Muscle of leg (tissue), 11 donors: ENCODE measurements around the gene NKAIN2. TPM values are rescaled to one million over a fixed set of nuclear protein-coding genes. Genes with fewer than 3 reads are reported as not detected.

Experiments
- DNase-seq: peaks from one replicate; pipeline ENCODE4 v3.0.0; 2013
- H3K27ac ChIP-seq: one replicate; pipeline ENCODE4 v1.5.1; 2013; ENCODE audit warnings: mild to moderate bottlenecking, low read length, control low read depth
- H3K27me3 ChIP-seq: one replicate; pipeline ENCODE4 v1.6.1; 2013; ENCODE audit warnings: low read length; ENCODE audit not compliant: control insufficient read depth, insufficient read depth
- H3K36me3 ChIP-seq: one replicate; pipeline ENCODE4 v1.6.1; 2013; ENCODE audit warnings: low read length; ENCODE audit not compliant: control insufficient read depth, insufficient read depth
- H3K4me1 ChIP-seq: one replicate; pipeline ENCODE4 v1.6.1; 2013; ENCODE audit warnings: low read length; ENCODE audit not compliant: control insufficient read depth, insufficient read depth
- H3K4me3 ChIP-seq: one replicate; pipeline ENCODE4 v1.5.1; 2013; ENCODE audit warnings: low read length, control low read depth
- H3K9me3 ChIP-seq: replicated peaks from 2 replicates; pipeline ENCODE4 v1.6.1; 2013; ENCODE audit warnings: low read depth, low read length; ENCODE audit not compliant: control insufficient read depth
- WGBS: methylation state at CpG from one replicate; pipeline ENCODE4 v1.1.5; 2013; ENCODE audit warnings: missing lambda C conversion rate; ENCODE audit not compliant: insufficient coverage; 5-methylcytosine and 5-hydroxymethylcytosine counted together
- polyA plus RNA-seq, 8 donors: library from polyadenylated mRNA; unstranded; fragments of 120-200 nt; gene quantifications; one replicate each; pipeline versions ENCODE4 v1.2.1 to v1.2.3, GENCODE V29; 2013; ENCODE audit warnings: inconsistent platforms in 1 of 8, low replicate concordance in 1 of 8; ENCODE audit not compliant: insufficient read length in 8 of 8, insufficient read depth in 1 of 8
- total RNA-seq: library from RNA; stranded (reverse); fragments of 120-200 nt; gene quantifications from one replicate; pipeline ENCODE4 v1.2.4, GENCODE V29; 2013

Gene NKAIN2
- total and polyA plus RNA-seq, 9 donors, result 2.5 to 10.1 (median 7.9) TPM

DNA sequence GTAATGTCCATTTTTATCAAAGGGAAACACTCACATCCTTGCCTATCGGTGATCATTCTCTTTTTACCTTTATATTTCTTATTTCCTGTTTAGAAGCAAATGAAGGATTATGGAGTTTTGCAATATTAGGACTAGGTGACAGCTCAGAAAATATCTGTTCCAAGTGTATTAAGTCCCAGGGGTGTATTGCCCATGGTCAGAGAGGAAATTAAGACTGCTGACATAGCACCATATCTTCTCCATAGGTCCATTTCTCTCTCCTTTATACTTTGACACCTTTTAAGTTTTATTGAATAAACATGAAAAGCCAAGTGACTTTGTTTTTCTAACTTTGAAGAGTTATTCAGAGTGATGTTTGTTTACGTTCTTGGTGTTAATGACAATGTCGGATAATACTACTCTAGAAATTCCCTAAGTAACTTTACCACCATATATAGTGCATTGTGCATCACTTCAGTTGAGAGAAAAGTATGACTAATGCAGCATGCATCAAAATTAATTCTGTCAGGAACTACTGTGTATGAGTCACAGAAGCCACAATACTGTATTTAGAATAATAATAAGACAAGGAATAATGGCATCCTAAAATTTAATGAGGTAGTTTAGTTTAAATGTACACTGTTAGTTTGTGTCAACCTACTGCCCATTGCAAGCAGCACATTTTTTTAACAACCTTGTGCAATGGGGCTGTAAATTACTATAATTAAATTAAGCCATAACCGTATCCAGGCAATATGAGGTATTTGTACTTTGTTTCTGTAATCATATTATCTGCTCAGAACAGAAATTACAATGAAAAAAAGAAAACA, 684.2 kb downstream of the NKAIN2 start:
- WGBS, result no CpG with 5 or more reads among the region's 4 CpGs
- H3K9me3 ChIP-seq, result no peaks in the 10 kb centered on the region
- DNase-seq, result no peak

DNA sequence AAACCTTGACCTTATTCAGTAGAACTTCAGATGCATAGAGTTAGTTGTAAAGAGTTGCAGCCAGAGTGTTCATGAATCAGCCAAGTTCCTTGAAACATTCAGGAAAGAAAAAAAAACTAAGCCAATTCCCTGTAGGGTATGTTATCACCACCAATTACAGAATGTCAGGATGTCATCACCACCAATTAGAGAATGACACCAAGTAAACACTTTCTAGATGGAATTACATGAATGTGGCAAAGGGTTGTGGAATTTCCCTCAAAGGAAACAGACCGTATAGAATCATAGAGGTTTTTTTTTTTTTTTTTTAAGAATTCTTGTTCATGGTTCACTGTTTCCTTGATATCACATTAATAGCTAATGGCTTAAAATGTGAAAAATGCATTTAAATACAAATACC, 686.5 kb downstream of the NKAIN2 start:
- Histone ChIP-seq H3K4me1 (no peaks in the 10 kb centered on the region), H3K27ac (no peak overlapping the region), H3K4me3 (no peak overlapping the region), H3K36me3 (no peaks in the 10 kb centered on the region), H3K9me3 (no peaks in the 10 kb centered on the region), H3K27me3 (no peaks in the 10 kb centered on the region)
- no peak for DNase-seq
- no CpG with 5 or more reads among the region's 1 CpG for WGBS

More for the DNA sequence above, 684.2 kb downstream of the NKAIN2 start:
- no peaks in the 10 kb centered on the region for H3K4me1 ChIP-seq
- H3K36me3 ChIP-seq, result no peaks in the 10 kb centered on the region
- H3K4me3 ChIP-seq, result no peak overlapping the region
- H3K27ac ChIP-seq, result no peak overlapping the region
- no peaks in the 10 kb centered on the region for H3K27me3 ChIP-seq

DNA sequence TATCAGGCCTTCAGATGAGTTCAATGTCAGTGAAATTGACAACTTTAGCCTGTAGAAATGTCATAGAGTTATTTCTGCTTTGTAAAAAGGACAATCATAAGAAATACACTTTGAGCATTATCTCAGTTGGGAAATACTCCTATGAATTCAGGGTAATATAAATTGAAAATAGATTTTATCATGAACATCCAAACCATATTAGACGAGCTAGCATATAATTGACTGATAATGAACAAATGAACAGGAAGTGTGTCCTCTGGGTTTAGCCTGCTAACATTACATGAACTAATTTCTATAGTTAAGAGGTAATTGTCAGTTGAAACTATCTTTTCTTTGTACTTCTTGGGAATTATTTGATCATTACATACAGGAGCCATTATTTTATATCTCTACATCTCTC, 689.6 kb downstream of the NKAIN2 start:
- H3K36me3 ChIP-seq, result no peaks in the 10 kb centered on the region
- no peak for DNase-seq
- no peak overlapping the region for H3K4me3 ChIP-seq
- no peaks in the 10 kb centered on the region for H3K4me1 ChIP-seq
- no peaks in the 10 kb centered on the region for H3K9me3 ChIP-seq
- no CpG with 5 or more reads among the region's 1 CpG for WGBS
- no peaks in the 10 kb centered on the region for H3K27me3 ChIP-seq
- no peak overlapping the region for H3K27ac ChIP-seq

DNA sequence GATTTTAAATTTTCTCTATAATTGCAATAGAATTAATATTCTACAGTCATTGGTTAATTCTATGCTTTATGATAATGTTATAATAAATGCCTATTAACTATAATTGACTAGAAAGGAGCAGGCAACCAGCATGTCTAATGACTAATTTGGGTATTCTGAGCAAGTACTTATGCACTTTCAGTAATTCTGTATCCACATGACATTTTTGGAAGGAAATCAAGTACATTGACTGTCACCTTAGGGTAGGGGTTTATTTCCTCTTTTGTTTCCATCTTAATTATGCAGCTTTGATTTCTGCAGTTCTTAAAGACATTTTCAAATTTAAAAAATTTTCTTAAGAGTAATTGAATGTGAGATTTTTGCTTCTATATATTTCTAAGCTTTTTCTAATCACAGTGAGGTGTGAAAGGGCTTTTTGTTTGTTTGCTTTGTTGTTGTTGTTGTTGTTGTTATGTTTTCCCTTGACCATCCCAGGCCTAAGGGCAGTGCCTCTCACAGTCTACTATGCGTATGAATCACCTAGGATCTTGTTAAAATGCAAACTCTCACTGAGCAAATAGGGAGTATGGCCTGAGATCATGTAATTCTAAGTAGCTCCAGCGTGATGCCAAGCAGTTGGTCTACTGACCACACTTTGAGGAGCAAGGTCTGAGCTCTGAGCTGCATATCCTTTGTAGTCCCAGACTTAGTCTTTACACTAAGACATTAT, 691.4 kb downstream of the NKAIN2 start:
- no peaks in the 10 kb centered on the region for H3K4me1 ChIP-seq
- H3K27me3 ChIP-seq, result no peaks in the 10 kb centered on the region
- H3K27ac ChIP-seq, result no peak overlapping the region
- no peak for DNase-seq
- WGBS, result 67% methylated on average over 1 of the region's 2 CpGs
- no peaks in the 10 kb centered on the region for H3K9me3 ChIP-seq
- H3K4me3 ChIP-seq, result no peak overlapping the region
- H3K36me3 ChIP-seq, result no peaks in the 10 kb centered on the region

DNA sequence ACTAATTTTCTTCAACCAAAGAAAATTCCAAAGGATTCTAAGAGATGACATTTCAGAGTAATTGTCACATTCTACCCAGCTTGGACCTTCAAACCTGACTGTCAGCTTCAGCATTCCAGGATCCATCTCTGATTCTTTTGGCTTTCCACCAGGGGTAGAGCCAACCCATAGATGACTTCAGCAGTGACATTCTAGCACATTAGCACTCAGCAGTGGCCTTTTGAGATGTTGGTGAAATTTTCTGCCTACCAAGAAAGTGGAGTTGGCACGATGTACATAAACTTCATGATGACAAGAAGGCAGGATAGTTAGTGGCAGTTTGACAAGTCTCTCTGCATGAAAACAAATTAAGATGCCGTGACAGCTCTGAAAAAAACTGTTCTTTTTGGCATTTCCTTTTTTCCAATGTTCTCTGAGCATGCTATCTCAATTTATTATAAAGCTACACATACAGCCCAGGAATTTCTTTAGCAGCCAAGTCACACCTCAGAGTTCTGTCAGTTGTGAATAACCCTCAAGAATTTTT, 692.1 kb downstream of the NKAIN2 start:
- peak; percentile 81 for DNase-seq
- no peaks in the 10 kb centered on the region for H3K36me3 ChIP-seq
- H3K9me3 ChIP-seq, result no peaks in the 10 kb centered on the region
- no peak overlapping the region for H3K27ac ChIP-seq
- no peak overlapping the region for H3K4me3 ChIP-seq
- 38% methylated on average over 1 of the region's 2 CpGs for WGBS
- H3K4me1 ChIP-seq, result no peaks in the 10 kb centered on the region
- H3K27me3 ChIP-seq, result no peaks in the 10 kb centered on the region

DNA sequence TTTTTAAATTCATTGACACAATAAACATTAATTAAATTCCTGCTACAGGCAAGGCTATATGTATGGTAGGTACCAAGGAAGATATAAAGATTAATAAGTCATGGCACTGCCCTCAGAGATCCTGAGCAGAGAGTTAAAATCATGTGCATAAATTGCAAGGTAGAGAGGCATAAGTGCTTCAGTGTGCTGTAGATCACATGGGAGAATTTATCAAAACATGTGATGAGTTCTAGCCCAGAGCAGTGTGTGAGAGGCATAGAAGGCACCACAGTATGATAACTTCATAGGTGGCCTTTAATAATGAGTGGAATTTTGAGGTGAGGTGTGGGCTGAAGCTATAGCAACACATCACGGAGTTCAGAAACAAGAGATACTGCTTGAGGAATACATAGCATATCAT, 692.7 kb downstream of the NKAIN2 start:
- Histone ChIP-seq H3K27me3 (no peaks in the 10 kb centered on the region), H3K4me3 (no peak overlapping the region), H3K27ac (no peak overlapping the region), H3K36me3 (no peaks in the 10 kb centered on the region), H3K4me1 (no peaks in the 10 kb centered on the region), H3K9me3 (no peaks in the 10 kb centered on the region)
- no CpG with 5 or more reads among the region's 1 CpG for WGBS
- DNase-seq, result no peak

DNA sequence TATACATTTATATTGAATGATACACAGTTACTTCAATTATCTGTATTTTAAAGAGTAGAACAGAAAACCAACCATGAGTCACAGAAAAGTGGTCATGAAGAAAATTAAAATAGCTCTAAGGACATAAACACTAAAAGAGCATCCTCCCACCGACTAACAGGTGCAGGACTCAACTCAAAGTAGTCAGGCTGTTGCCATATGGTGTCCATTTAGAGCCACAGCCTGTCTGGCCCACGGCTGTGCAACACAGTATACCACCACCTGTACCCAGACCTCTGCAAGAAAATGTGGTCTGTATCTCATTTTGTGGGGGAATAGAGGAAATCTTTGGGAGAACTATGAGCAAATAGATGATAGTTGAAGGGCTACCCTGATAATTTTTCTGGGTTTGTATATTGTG, 708.8 kb downstream of the NKAIN2 start:
- DNase-seq, result no peak
- no peaks in the 10 kb centered on the region for H3K4me1 ChIP-seq
- H3K36me3 ChIP-seq, result no peaks in the 10 kb centered on the region
- no peak overlapping the region for H3K4me3 ChIP-seq
- H3K27ac ChIP-seq, result no peak overlapping the region
- H3K27me3 ChIP-seq, result no peaks in the 10 kb centered on the region
- WGBS, result no CpG with 5 or more reads among the region's 2 CpGs
- no peaks in the 10 kb centered on the region for H3K9me3 ChIP-seq

DNA sequence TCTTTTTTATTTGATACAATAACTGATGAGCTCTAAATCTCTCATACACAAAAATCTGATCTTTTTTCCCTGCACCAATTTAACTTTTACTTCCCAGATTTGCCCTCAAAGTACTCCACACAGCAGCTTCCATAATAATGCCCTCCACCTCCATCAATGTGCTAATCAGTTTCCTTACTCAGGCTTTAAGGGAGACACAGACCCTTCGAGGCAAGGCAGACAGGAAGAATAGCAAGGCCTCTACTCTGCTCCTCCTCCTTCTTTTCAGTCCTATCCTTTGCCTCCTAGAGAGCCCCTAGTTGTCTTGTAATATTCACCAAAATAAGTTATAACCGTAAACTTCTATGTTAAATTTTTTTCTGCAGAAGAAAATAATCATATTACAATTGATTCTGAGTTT, 713.7 kb downstream of the NKAIN2 start:
- Histone ChIP-seq H3K27me3 (no peaks in the 10 kb centered on the region), H3K36me3 (no peaks in the 10 kb centered on the region), H3K4me1 (no peaks in the 10 kb centered on the region), H3K27ac (no peak overlapping the region), H3K4me3 (no peak overlapping the region), H3K9me3 (no peaks in the 10 kb centered on the region)
- no peak for DNase-seq
- WGBS, result no CpG with 5 or more reads among the region's 2 CpGs

DNA sequence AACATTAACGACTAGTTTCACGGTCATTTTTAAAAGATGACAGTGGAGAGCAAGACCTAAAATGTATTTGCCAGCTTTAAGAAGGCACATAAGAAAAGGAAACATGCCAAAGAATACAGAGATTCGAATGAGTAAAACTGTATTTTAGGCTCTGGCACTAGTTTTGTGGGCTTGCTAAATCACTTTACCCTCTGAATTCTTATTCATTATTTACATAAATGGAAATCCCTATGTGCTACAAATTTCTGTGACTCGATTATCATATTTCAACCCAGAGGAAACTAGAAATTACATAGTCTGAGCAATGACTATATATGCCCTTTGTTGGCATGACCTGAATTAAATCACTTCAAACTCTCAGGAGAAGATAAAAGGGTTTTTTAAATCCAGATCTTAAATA, 716.8 kb downstream of the NKAIN2 start:
- Histone ChIP-seq H3K27me3 (no peaks in the 10 kb centered on the region), H3K27ac (no peak overlapping the region), H3K4me3 (no peak overlapping the region), H3K36me3 (no peaks in the 10 kb centered on the region), H3K4me1 (no peaks in the 10 kb centered on the region), H3K9me3 (no peaks in the 10 kb centered on the region)
- WGBS, result no CpG with 5 or more reads among the region's 4 CpGs
- DNase-seq, result peak; percentile 68

DNA sequence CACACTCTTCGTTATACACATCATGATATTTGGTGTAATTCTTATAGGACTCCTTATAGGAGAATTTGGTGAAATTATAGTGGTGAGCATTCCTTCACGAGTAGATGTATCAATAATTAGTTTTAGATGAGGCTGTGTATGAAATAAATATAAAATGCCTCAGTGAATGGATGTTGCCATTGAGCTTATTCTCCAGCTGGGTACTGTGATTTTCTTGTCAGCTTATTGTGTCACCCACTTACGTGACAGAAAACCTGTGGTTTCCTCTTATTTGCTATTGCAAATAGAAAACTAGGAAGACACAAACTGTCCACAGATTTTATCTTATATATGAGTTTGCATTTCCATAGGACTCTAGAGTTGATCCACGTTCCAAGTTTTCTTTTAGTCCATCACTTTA, 718.7 kb downstream of the NKAIN2 start:
- Histone ChIP-seq H3K4me1 (no peaks in the 10 kb centered on the region), H3K36me3 (no peaks in the 10 kb centered on the region), H3K4me3 (no peak overlapping the region), H3K27me3 (no peaks in the 10 kb centered on the region), H3K9me3 (no peaks in the 10 kb centered on the region), H3K27ac (no peak overlapping the region)
- no CpG with 5 or more reads among the region's 4 CpGs for WGBS
- no peak for DNase-seq
